M059J (cell line): ENCODE measurements around the gene MIEF1. TPM values are rescaled to one million over a fixed set of nuclear protein-coding genes. Genes with fewer than 3 reads are reported as not detected.

ENCODE experiments used
- DNase-seq: peaks from one replicate; pipeline ENCODE4 v3.0.0-alpha.2; 2012; ENCODE audit warnings: low read depth
- total RNA-seq: library from RNA; depleted of rRNA; stranded (reverse); fragments of >200 nt; shearing (Covaris generic); gene quantifications from 2 replicates; pipeline ENCODE4 v1.2.3, GENCODE V29; 2014

MIEF1 gene
- total RNA-seq, 1 experiment from 2014 or later: 17.8 TPM

GRCh38 chr22:39528080-39528661, 26.1 kb downstream of the MIEF1 start:
- peak; percentile 40 for DNase-seq

GRCh38 chr22:39528681-39529486, 26.8 kb downstream of the MIEF1 start:
- DNase-seq: peak; percentile 69

GRCh38 chr22:39529487-39529851, 27.4 kb downstream of the MIEF1 start:
- DNase-seq: no peak

DNA sequence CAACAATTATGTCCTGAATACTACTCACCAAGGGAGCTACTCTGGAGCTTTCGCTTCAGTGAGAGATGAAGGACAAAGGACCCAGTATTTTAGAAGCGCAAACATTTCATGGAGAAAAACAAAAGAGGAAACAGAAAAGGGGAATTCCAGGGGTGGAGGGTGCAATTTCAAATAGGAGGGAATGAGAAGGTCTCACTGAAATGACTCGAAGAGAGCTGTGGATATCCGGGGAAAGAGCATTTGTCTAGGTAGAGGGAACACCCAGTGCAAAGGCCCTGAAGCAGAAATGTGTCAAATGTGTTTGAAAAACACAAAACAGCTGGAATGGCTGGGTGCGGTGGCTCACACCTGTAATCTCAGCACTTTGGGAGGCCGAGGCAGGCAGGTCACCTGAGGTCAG, 28.0 kb downstream of the MIEF1 start:
- no peak for DNase-seq

GRCh38 chr22:39530692-39531331, 28.7 kb downstream of the MIEF1 start:
- peak; percentile 33 for DNase-seq

GRCh38 chr22:39532215-39533073, 30.4 kb downstream of the MIEF1 start, which contains the start of gene RPS19BP1:
Gene RPS19BP1 (minus strand): TSS chr22:39532748. CDS start chr22:39532738, 10 bp downstream.
- DNase-seq: peak; percentile 98

- no peak for DNase-seq
Observed at GRCh38 chr22:39534092-39534506, 32.0 kb downstream of the MIEF1 start.

GRCh38 chr22:39534591-39535356, 32.7 kb downstream of the MIEF1 start:
- DNase-seq: peak; percentile 48

GRCh38 chr22:39535357-39535725, 33.3 kb downstream of the MIEF1 start:
- DNase-seq: no peak

- no peak for DNase-seq
Observed at GRCh38 chr22:39535831-39536449, 33.9 kb downstream of the MIEF1 start.

DNA sequence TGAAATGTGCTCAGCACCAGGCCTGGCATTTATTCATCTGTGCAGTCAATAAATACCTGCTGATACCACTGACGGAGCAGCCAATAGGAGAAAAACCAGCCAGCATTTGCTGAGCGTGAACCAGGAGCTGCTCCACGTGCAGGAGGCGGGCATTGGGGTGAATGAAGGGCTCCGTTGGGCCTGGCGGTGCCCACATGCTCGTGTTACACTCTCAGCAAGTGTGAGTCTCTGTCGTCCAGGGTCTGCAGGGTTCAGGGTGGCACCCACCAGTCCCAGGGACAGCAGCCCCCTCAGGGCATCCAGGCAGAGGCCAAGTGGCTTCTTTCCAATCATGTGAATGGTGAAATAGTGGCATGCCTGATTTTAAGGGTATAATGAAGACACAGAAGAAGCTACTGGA, 34.6 kb downstream of the MIEF1 start:
- no peak for DNase-seq

- no peak for DNase-seq
Observed at GRCh38 chr22:39537975-39538374, 35.9 kb downstream of the MIEF1 start.

DNA sequence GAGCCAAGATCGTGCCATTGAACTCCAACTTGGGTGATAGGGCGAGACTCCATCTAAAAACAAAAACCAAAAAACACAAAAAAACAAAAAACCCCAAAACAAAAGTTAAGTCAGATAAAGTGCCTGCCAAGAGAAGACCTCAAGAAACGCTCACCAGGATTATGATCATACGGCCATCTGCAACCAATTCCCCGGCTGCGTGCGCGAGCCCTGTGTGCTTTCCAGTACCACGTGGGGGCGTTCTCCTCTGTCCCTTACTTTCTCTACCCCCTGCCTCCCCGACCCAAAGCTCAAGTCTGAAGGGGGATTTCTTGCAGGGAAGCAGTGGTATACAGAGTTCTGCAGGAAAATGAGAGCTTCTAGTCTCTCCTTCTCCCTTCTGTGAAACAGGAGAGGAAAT, 41.0 kb downstream of the MIEF1 start:
- peak; percentile 23 for DNase-seq

DNA sequence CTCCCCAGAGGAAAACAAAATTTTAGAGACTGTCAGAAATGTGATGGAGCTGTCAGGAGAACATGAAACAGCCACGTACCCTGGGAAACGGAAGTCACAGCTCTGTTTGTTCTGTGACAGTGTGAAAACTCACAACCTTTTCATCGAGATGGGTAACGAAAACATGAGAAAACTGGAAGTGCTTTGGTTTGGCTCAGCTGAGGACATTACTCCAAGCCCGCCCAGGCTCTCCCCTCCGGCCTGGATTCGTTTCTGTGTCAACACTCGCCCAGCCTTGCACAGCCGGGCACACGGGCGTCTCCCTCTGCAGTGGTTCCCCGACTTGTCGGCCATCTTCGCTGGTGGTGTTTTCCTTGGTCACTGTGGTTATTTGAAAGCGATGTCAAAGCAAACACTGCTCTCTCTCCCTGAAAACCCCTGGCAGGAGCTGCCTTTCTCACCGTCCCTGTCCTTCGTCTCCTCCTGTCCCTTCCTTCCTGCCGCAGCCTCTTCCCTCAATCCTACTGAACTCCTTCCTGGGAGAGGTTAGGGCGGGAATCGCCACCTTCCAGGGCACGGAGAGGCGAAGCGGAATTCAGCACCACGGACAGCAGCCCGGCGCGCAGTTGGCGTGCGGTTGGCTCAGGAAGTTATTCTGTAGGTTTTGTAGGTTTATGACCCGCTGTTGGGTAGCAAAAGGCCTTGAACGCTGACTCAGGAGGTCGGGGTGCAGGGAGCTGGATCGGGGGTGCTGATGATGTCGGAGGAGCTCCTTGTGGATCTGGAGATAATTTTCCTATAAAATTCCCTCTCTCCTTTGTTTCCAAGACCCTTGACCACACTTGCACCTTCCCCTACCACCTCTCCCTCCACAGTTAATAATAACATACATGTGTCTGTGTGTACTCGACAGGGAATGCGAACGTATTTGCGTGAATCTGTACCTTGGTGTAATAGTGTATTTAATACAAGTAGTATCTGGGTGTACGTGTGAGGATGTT, 43.6 kb downstream of the MIEF1 start:
- peak; percentile 25 for DNase-seq

GRCh38 chr22:39546889-39547586, 44.9 kb downstream of the MIEF1 start:
- peak; percentile 46 for DNase-seq

DNA sequence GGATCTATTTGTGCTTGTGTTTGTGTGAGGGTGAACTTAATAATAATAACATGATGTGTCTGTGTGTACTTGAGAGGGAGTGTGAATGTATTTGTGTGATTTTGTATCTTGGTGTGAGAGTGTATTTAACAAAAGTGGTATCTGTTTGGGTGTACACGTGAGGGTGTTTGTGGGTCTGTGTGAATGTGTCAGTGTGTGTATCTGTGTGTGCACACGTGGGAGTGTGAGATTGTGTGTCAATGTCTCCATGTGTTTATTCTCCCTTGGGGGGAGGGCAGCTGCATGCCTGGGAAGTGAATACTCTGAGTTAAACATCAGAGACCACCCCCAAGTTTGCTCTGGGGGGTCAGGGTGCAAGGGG, 45.5 kb downstream of the MIEF1 start:
- no peak for DNase-seq

DNA sequence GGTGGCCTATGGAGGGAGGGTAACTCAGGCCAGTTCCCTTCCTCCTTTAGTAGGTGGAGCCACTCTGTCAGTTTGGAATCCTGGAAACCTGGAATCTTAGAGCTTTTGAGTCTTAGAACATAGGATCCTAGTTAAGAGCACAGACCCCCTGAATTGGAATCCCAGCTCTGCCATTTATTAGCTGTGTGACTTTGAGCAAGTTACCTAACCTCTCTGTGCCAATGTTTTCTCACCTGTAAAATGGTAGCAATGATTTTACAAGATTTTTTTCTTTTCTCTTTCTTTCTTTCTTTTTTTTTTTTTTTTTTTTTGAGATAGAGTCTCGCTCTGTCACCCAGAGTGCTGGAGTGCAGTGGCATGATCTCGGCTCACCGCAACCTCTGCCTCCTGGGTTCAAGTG, 51.3 kb downstream of the MIEF1 start:
- no peak for DNase-seq

DNA sequence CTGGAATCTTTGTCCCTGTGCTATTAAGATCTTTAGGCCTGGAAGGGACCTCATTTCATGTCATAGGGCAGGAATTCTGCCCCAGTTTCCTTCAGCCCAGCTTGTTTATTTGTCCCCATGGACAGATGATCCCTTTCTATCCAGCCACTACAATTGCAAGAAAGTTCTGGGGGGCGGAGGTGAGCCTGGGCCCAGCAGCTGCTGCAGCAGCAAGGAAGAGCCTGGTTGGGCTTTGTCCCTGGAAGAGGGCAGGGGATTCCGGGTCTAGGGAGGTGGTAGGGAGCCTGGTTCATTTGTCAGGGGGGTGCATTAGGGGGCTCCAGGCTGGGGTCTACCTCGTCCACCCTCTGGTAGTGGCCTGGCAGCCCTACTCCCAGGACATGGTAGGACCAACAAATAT, 52.1 kb downstream of the MIEF1 start:
- no peak for DNase-seq
